ENCODE measurements around the gene TMEM121.

GRCh38 chr14:105486163-105486973, 40.0 kb upstream of the TMEM121 start, which contains the start of gene CRIP1:
- TF ChIP-seq CTCF (IDR thresholded peaks at IDR 0.05; ENCODE audit: insufficient read depth, low read length, poor library complexity, severe bottlenecking) (no peak), EZH2phosphoT487 (conservative IDR thresholded peaks at IDR 0.05; ENCODE audit: low read length) (no peak)
